Stimulated activated CD4-positive, alpha-beta T cell treated with anti-CD3 and anti-CD28 coated beads, TNF-alpha, amount 100 ng/mL, for 48 hours (primary cell): Measurements from ENCODE around the gene FNBP1L.
"Not testable (repeated sequence)": the region's sequence is repeated elsewhere in the genome, so short reads cannot be mapped to it uniquely, and the experiment has no call there.

Experiments
- DNase-seq, 3 donors: peaks; one replicate each; pipeline ENCODE4 v3.0.0-alpha.2; 2020; ENCODE audit warnings: low read depth in 3 of 3

The FNBP1L gene

DNA sequence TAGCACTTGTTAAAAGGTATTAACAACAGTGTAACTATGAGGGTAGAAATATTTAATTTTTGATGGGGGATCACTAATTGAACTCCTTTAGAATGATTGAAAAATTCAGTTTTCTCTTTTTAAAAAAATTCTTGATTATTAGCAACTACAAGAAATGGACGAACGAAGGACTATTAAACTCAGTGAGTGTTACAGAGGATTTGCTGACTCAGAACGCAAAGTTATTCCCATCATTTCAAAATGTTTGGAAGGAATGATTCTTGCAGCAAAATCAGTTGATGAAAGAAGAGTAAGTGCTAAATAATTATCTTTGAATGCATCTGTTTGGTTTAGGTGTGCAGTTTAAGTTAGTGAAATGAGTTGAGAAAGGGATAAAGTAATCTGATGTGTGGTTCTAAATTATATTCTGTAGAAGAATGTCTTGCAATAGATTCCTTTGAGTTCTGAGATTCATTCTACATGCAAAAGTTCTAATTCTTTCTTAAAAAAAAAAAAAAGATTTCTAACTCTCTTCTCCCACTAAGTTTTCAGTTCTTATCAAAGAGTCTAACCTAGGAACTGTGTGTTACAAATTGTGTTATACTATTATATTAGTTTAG is 85.0 kb downstream of the FNBP1L start:
- no peak for DNase-seq

DNA sequence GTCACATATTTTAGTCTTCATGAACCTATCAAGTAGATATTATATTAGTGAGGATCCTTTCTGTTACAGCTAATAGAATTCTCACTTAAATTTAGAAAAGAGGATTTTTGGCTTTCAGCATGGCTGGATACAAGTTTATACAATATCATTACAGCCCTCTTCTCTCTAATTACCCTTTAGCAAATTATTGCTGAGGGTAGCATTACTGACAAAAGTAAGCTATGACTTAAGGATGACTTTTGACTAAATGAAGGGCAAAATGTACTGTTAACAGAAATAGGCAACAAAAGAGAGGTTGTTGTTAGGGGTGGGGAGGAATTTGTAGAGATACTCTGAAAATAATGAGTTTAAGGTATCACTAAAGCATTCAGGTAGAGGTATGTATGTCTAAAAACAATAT is 85.8 kb downstream of the FNBP1L start:
- DNase-seq = no peak

DNA sequence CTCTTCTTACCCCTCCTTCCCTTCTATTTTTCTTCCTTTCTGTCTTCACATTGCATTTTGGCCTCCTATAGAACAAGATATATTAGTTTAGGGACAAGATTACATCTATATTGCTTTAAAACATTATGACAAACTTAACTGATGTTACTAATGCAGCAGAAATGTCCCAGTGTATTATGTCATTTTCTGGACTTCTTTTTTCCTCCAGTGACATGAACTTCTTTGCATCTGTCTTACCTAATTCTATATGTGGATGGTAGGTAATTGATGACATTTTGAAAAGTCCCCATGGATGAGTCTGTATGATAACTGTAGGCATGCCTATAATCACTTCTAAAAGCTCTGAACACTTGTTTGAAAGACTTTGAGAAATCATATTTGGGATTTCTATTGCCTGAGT is 89.5 kb downstream of the FNBP1L start:
- DNase-seq = no peak

DNA sequence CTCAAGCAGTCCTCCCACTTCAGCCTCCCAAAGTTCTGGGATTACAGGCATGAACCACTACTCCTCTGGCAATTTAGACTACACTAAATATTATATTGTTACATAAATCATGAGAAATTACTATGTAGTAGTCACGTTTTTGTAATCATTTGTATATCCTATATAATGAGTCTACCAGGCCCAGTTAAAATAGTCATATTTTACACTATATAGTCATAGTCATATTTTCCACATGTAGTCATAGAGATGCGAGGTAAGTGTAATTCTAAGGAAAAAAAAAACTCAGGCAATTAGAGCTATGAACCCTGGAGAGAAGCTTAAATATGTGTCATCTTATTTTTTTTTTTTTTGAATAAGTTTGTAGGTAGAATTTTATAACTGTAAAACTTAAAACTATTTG is 90.0 kb downstream of the FNBP1L start:
- DNase-seq = no peak

DNA sequence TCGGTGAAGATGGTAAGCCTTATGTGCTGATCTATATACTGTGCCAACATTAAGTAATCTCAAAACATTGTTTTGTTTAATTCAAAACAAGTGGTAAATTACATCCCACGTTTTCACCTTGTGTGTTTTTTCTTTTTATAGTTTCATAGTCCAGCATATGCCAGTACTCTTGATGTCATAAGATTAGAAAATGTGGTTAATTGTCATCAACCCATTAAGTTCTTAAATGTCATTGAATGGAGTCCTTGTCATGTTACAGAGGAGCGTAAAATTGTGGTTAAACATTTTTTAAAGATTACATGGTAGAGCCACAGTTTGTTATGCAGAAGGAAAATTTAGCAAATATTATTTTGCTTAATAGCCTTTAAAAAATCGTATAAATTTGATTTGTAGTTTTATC is 93.1 kb downstream of the FNBP1L start:
- no peak for DNase-seq

DNA sequence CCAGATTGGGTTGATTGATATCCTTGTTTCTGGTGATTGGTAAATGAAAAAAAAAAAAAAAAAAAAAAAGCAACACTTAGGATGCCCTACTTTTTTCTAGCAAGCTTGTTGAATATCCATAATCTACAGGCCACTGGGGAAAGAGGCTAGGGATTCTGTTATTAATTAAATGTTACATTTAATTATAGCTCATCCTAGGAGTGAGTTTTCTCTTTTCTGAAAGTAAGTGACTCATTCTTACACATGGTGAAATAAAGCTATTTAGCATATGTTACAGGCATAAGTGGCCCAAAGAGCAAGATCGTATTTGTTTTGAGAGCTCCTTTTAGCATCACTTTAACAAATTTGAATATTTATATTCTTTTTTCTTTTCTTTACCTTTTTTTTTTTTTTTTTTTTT is 94.5 kb downstream of the FNBP1L start:
- DNase-seq = no peak

DNA sequence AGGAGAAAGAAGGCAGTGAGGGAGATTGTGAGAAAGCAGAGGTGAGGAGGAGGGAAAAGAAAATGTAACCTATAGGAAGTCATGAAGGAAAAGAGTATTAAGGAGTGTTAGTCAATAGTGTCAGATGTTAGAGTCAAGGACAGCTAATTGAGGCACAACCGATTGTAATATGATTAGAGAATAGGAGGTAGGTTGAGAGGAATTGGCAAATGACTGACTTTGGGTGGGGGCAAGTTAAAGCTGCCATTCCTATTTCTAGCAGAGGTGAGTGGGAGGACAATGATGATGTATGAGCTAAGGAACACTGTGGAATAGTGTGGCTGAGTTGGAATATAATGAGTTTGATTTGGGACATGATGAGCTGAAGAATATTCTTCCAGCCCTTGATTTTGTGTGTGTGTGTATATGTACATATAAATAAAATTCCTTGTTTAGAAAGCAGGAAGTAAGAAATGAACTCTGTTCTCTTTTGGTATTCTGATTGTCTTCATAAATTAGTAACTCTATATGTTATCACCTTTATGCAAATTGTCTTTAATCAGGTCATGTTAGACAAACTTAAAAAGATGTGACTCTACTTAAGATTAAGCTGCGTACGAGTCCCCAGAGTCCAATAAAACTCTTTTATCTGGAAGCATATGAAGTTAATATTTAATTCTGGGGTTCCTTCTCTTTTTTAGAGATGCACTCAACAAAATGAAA is 98.4 kb downstream of the FNBP1L start:
- no peak for DNase-seq

DNA sequence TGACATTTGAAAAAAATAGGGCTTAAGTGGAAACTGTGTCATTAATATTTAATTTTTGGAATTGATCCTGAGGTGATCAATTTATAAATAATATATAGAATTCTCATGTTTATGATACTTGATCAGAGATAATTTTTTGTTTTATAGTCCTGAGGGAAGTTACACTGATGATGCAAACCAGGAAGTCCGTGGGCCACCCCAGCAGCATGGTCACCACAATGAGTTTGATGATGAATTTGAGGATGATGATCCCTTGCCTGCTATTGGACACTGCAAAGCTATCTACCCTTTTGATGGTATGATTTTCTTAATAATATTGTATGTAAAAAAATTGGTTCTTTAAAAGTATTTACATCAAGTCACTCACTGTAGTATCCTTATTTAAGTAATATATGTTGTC is 101.2 kb downstream of the FNBP1L start:
- no peak for DNase-seq

DNA sequence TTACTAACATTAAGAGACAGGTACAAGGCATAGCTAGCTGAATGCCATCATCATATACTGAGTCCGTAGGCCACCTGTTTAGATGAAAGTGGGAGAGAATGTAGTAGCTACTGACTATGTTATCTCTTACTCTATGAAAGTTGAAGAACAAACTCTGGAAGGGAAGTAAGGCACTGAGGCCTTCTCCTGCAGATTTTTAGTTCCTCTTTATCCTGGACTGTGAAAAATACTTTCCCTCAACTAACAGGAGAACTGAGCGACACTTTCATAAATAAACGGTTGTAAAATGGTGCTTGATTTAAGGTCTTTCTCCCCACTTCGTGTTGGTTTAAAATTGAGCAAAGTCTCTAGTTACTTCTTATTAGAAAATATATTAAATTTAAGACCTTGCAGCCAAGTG is 101.9 kb downstream of the FNBP1L start:
- no peak for DNase-seq

DNA sequence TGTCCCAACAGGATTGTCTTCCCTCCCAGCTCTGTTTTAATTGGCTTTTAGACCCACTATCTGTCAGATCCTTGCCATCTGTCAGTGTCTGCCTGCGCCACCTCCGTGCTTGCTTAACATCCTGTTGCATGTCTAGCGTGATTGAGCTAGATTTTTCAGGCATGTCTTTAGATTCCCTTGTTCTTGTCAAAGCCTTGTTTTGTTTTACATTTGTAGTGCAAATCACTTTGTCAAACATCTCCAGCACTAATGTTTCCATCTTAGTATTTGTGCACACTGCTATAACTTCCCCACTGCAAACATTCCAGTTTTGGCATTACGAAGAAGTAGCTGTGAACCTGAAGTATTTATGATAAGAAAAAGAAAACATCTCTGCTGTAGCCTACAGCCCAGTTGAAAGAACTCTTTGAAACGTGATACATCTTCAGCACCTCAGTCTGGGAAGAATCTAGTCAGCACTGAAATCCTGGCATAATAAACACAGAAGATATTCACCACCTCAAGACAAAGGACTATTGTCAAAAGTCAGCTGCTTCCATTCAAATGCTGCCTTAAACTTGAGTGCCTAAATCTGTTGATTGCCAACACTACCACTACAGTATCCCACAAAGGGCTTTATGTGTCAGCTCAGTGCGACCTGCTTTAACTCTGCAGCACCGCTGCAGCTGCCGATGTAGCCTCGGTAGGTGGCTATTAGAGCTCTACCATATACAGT is 105.0 kb downstream of the FNBP1L start:
- no peak for DNase-seq

DNA sequence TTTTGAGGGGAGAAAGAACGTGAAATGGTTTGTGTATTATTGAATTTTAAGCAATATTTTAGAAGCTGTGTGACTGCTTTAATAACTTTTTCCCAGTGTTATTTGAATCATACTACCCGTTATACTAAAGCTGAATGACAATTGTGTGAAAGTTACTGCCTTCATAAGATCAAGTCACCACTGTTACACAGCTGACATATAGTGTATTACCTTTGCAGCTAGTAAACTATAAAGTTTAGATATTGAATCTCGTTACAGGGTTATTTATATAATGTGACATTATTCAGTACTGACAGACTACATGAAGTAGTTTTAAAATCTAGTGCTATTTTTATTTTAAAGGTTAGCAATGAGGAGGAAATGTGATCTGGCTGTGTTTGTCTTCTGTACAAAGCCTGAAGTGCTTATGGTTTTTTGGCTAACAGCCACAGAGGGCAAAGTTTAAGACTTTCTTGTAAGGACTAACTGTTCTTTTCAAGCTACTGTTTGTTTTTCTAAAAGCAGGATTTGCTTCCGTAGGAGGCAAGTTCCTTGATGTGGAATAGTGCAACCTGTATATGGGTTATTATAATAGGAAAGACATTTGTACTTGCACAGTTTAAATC is 106.1 kb downstream of the FNBP1L start:
- DNase-seq = not testable (repeated sequence)

DNA sequence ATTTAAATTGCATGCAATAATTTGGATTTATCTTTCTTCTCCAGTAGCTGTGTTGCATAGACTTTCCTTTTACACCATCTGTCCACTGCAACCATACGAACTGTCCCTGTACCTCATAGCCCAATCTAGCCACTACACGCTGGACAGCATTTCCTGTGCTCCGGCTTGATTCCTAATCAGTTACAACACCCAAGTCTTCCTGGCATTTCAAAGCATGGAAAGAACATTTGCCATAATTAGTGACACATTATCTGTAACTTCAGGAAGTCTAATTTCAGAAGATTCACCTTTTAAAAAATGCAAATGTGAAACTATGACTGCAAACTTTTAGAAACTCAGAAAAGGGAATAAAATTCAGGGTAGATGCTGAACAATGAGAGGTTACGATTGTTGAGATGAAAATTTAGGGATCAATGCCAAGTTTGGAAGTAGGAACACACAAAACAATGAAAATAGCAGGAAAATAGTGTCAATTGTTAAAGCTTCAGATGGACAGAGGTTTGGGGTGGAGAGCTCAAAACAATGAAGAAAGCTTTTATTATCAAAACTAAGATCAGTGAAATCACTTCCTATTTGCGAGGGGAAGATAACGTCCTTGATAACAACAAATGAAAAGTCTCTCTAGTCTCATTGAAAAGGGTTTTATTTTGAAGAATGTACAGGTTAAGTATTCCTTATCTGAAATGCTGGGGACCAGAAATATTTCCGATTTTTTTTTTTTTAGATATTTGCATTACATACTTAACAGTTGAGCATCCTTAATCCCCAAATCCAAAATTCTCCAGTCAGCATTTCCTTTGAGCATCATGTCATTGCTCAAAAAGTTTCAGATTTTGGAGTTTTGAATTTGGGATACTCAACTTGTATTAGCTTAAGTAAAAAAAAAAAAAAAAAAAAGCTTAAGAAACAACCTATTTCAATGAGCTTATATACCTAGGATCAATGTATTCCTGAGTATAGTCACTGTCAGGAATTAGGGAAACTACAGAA is 107.3 kb downstream of the FNBP1L start:
- no peak for DNase-seq

DNA sequence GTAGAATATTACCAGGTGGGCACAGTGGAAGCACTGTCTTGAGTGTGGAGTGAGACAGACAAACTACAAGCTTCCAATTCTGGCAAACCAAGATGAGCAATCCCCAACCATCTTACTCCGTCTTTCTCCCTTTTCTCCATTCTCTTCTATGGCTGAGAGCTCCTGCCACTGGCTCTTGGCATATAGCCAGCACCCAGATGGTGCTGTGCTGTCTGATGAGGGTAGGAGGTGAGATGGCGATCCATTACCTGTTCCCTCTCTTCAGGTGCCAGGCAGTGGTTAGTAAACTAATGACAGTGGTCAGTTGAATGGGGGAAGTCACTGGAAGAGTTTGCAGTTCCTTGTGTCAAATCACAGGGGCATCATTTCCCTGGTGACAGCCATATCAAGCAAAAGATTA is 108.4 kb downstream of the FNBP1L start:
- no peak for DNase-seq

DNA sequence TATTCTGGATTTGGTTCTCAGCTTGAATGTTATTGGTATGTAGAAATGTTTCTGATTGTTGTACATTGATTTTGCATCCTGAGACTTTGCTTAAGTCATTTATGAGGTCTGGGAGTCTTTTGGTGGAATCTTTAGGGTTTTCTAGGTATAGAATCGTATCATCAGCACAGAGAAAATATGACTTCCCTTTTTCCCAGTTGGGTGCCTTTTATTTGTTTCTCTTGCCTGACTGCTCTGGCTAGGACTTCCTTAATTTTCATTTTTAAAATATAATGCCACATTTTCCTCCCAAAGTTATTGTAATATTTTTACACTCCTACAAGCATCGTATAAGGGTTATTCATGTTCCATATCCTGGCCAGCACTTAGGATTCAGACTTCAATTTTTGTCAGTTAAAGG is 111.1 kb downstream of the FNBP1L start:
- DNase-seq = no peak

DNA sequence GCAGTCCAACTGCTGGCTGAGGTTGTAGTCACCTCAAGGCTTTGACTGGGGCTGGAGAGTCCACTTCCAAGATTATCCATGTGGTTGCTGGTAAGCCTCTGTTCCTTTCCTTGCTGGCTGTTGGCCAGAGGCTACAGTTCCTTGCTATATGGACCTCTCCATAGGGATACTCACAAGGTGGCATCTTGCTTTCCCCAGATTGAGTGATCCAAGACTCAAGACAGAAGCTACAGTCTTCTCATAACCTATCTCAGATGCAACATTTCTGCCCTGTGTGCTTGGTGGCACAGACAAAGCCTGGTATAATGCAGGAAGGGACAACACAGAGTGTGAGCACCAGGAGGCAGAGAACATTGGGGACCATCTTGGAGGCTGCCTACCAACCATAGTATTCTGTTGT is 111.8 kb downstream of the FNBP1L start:
- DNase-seq = no peak

DNA sequence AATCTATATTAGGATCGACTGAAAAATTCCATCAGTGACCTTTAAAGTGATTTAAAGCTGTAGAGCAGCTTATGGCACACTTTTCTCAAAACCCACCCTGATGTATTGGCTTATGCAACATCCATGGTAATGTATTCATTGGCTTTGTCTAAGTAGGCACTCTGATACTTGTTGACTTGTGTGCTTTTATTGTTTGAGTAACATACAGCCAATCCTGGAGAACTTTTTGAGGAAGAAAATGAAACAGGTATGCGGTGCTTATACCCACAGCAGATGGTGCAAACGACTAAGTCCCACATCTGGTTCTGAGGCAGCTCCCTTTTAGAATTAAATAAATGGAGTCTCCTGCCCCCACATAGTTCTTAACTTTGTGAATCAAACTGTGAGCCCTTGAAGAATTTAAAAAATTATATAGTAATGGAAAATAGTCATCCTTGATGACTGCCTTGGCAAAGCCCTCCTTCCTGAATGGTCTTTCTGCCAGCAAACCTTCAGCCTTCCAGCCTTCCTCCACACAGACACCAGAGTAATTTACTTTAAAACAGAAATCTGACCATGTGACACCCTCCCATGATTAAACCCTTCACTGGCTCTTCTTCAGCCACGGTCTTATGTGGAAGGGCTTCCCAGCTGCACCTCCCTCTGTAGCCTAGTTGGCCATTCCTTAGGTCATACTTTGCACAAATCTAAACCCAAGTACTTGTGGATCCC is 117.7 kb downstream of the FNBP1L start:
- no peak for DNase-seq

DNA sequence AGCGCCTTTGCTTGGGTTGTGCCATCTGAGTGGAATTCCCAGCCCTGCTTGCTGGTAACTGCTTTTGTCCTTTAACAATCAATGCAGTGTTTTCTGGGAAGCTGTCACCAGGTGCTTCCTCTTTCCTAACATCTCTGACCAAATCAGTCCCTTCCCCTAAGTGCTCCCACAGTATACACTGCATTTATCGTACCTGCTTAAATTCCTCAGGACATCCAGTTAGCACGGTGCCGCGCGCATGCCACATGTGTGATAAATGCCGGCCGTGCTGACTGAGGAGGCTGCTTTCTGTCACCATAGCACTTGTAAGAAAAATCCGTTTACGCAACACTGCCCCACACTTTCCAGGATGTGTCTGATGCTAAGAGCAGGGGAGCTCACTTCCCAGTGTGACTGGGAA is 118.3 kb downstream of the FNBP1L start:
- DNase-seq = no peak

DNA sequence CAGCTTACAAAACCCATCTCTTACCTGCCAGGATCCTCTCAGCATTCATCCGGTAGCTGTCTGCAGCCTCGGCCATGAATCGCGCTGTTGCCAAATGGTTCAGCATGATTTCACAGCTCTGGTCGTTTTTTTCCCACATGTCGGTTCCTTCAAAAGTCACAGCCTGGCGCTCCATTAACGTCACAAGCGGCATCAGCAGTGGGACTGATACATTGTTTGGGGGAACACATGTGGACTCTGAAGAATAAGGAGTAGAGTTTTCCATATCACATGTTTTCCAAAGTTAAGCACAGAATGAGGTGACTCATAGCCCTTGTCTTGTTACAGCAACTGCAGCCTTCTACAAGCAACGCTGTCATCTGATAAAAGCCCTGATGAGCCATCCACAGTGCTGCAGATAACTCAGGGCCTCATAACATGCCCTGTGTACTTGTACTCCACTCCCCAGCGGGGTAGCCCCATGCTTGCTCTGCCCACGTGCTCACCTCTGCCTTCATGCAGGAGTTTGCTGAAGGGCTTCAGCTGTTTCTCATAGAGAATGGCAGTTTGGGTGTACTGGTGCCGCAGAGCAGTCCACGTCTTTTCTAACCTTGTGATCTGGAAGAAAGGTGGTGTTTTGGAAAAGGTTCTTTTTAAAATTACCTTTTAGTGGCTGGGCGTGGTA is 119.5 kb downstream of the FNBP1L start:
- DNase-seq = no peak

DNA sequence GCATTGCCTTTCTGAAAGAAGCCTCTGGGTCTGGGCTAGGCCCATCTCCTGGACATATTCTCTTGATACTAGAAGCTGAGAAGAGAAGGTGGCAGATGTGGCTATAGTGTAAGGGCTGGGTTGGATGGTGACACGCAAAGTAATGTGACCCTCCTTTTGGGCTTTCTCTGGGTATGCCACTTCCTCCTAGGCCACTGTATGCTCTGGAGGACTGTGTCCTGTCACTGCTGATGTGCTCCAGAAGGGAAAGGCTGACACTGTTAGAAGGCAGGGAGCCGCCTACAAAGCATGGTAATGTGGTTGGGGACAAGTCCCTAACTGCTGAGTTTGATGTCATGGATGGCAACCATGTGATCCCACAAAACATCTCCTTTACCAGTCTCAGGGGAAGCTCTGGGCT is 121.6 kb downstream of the FNBP1L start:
- DNase-seq = no peak

DNA sequence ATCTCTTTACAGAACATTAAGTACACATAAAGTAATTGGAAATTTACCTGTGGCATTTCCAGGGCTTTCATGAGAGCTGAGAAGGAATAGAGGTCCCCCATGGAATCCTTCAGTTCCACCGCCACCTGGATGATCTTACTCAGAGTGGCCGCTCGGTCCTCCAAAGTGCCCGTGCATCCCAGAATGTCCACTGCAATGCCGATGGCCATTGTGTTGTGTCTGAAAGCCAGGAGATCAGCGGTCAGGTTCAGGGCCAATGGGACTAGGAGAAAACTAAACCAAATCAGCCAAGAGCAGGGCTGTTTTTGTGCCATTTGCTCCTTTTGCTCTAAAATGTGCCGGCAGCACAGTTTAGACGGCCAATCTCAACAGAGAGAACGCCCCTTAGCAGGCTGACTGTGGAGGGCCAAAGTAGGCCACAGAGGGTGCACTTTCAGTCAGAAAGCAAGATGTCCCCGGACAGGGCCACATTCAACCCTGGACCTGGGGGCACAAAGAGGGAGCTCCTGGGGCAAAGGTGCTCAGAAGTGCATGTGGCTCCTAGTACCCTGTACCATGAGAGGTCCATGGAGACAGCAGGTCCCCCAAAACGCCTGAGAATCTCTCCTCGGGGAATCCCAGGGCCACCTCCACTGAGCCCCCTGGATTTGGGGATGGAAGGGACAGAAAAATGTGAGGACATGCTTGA is 123.8 kb downstream of the FNBP1L start:
- DNase-seq = no peak
